ENCODE measurements around the gene PCDHGA4.
A peak's percentile ranks its signal among the peaks of the same experiment; 100 is the strongest.
"Not testable (repeated sequence)": the region's sequence is repeated elsewhere in the genome, so short reads cannot be mapped to it uniquely, and the experiment has no call there.

The PCDHGA4 gene

GRCh38 chr5:141320225-141321169, 34.3 kb upstream of the PCDHGA4 start, which contains the start of gene TAF7:
TSS of gene TAF7 (minus strand) at chr5:141320784. CDS start at chr5:141320044, 740 bp downstream.
- peak; percentile 82 for TF ChIP-seq CTCF (IDR thresholded peaks at IDR 0.05; ENCODE audit: insufficient read depth, low read length, missing control alignments)
- H3K4me3 ChIP-seq (ENCODE audit: low read depth, low read length), result peak within 1 kb of the TSS; percentile 85
- DNase-seq (ENCODE audit: low read depth, low spot score), result peak; percentile 63
- ChIA-PET CTCF (interaction anchor here (0.6 to 5.6 kb wide), 42 partner anchors 8 to 552 kb away, joined by 3 to 77 read pairs (median 4); partner anchors contain the start of genes DIAPH1, PCDHGA1, PCDHGA10 and PCDHGA11), POLR2A (interaction anchor here (0.7 to 1.5 kb wide), 5 partner anchors 10 to 648 kb away, joined by 3 to 7 read pairs (median 4); partner anchors contain the start of genes PCDHGA1, PCDHGC5 and RNF14)

GRCh38 chr5:141322261-141322660, 32.6 kb upstream of the PCDHGA4 start:
- no peak for DNase-seq (ENCODE audit: low read depth, low spot score)
- ChIA-PET POLR2A (no interaction called here), CTCF (interaction anchor here (0.8 to 5.6 kb wide), 9 partner anchors 7 to 245 kb away, joined by 3 to 77 read pairs (median 4); partner anchors contain the start of genes PCDHB14, PCDHGA1 and PCDHGA12)
- TF ChIP-seq CTCF (IDR thresholded peaks at IDR 0.05; ENCODE audit: insufficient read depth, low read length, missing control alignments), result no peak
- no peak overlapping the region for H3K4me3 ChIP-seq (ENCODE audit: low read depth, low read length)

DNA sequence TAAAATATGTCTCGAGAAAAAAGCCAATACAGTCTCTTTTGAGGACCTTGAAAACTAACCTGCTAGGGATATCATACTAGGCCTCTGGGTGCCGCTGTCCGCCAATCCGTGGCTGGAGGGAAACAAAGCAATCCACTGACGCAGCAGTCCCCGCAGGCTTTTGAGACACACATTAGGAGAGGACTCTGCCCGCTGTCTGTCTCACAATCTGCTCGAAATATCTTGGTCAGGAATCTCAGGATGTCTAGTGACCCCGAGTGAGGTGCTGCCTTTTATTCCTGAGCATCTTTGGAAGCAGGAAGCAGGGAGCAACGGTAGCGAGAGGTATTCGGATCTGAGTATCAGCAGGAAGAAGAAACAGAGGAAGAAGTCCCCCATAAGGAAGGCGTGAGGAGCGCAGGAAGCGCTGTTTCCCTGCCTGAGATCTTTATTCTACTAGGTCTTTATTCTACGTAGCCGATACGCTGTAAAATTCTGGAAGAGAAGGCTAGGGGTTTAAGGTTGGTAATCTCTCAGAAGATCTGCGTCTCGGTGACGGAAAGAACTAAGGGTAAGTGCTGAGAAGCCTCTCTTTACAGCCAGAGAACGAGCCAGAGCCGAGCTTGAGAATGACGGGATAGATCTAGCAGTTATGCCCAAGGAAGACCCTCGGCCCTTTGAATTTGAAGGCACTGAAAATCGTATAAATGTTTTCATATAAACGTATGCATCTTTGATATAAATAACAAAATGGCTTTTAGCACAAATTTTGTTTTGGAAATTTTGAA, 28.6 kb upstream of the PCDHGA4 start:
- peak overlapping the region; percentile 64 for H3K4me3 ChIP-seq (ENCODE audit: low read depth, low read length)
- DNase-seq (ENCODE audit: low read depth, low spot score), result no peak
- peak; percentile 70 for TF ChIP-seq CTCF (IDR thresholded peaks at IDR 0.05; ENCODE audit: insufficient read depth, low read length, missing control alignments)
- ChIA-PET CTCF (interaction anchor here (1.5 to 13.4 kb wide), 13 partner anchors 8 to 241 kb away, joined by 4 to 209 read pairs (median 11); partner anchors contain the start of genes PCDHGA12, PCDHGA2, PCDHGA3 and PCDHGA5), POLR2A (no interaction called here)

DNA sequence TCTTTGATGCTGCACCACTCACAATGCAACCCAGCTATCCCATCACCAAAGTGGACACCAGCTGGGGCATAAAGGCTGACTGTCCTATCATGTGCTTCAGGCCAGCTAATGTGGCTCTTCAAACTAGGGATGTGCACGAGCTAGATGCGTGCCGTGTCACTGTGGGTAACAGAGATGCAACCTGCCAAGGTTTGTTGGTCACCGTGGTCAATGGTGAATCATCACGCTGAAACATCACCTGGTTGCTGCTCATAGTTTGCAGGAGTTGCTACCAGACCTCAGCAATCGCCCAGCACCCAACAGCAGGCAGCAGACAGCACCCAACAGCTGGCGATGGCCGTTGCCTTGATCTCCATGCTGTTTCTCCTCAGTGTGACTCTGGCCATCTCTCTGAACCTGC, 26.6 kb upstream of the PCDHGA4 start:
- POLR2A ChIA-PET, result no interaction called here
- no peak overlapping the region for H3K4me3 ChIP-seq (ENCODE audit: low read depth, low read length)
- no peak for TF ChIP-seq CTCF (IDR thresholded peaks at IDR 0.05; ENCODE audit: insufficient read depth, low read length, missing control alignments)
- CTCF ChIA-PET, result interaction anchor here (1.1 to 13.4 kb wide), 14 partner anchors 8 to 244 kb away, joined by 3 to 209 read pairs (median 9); partner anchors contain the start of genes PCDHB12, PCDHGA2, PCDHGB1 and PCDHGB3
- DNase-seq (ENCODE audit: low read depth, low spot score), result no peak

- POLR2A ChIA-PET, result interaction anchor here (1.4 kb wide), 1 partner anchor 10 kb away, joined by 7 read pairs; the partner anchor contains the start of gene TAF7
- DNase-seq (ENCODE audit: low read depth, low spot score), result no peak
- peak within 1 kb of the TSS; percentile 47 for H3K4me3 ChIP-seq (ENCODE audit: low read depth, low read length)
- peak; percentile 42 for TF ChIP-seq CTCF (IDR thresholded peaks at IDR 0.05; ENCODE audit: insufficient read depth, low read length, missing control alignments)
- CTCF ChIA-PET, result interaction anchor here (0.7 to 13.4 kb wide), 19 partner anchors 9 to 237 kb away, joined by 3 to 209 read pairs (median 6); partner anchors contain the start of genes PCDHGA2, PCDHGA3, PCDHGA4 and PCDHGB1
These were observed 24.3 kb upstream of the PCDHGA4 start, which contains the start of gene PCDHGA1 for GRCh38 chr5:141330299-141331080. TSS of gene PCDHGA1 (plus strand) at chr5:141330514.

- DNase-seq (ENCODE audit: low read depth, low spot score); POLR2A ChIA-PET; H3K4me3 ChIP-seq (ENCODE audit: low read depth, low read length): not testable (repeated sequence)
- CTCF ChIA-PET, result interaction anchor here (0.7 to 13.4 kb wide), 7 partner anchors 8 to 231 kb away, joined by 3 to 209 read pairs (median 4); partner anchors contain the start of genes PCDHGA3, PCDHGB3 and TAF7
These were observed 22.2 kb upstream of the PCDHGA4 start for GRCh38 chr5:141332571-141332970.
